ENCODE measurements around the gene CDK5RAP1. TPM values are rescaled to one million over a fixed set of nuclear protein-coding genes. Genes with fewer than 3 reads are reported as not detected.

The CDK5RAP1 gene
- polyA plus RNA-seq, 2 of the 4 experiments (the other 2 are of a cell fraction): 39.6 to 39.7 TPM

DNA sequence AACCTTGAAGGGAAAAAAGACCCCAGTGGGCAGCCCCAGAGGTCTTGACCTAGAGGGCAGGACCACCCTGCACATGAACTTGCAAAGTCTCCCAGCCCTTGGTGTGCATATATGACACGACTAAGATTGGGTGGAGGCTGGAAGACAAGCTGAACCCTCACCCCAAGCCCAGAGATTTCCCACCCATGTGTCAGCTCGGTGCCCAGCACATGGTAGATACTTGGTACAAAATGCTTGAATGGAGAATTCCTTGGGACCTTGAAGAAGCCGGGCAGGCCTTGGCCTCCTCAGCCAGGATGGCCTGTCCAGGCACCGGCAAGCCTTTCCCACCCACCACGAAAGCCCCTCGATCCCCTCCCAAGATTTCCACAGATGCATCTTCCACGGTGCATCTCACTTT is 67.7 kb downstream of the CDK5RAP1 start:
- TF ChIP-seq NPAS2 (CRISPR knock-in tag; IDR thresholded peaks at IDR 0.05; ENCODE audit: borderline replicate concordance) (no peak), GATA3 (IDR thresholded peaks at IDR 0.05; ENCODE audit: borderline replicate concordance) (no peak)
- ATAC-seq (no peak), DNase-seq (ENCODE audit: low read depth in 1 of 2, low spot score in 1 of 2) (no peak), FAIRE-seq (no peak)
- CTCF ChIA-PET: interaction anchor here (0.6 kb wide), 1 partner anchor 131 kb away, joined by 3 read pairs; no protein-coding TSS in a partner anchor
- H3K27ac ChIP-seq: no peak overlapping the region
- no peak overlapping the region for H3K4me2 ChIP-seq
- no peaks in the 10 kb centered on the region for H3K9me3 ChIP-seq
- POLR2A ChIA-PET: no interaction called here
- H3K4me1 ChIP-seq: no peaks in the 10 kb centered on the region
- WGBS (ENCODE audit: missing lambda C conversion rate): 60% methylated on average over 7 of the region's 7 CpGs
- H3K4me3 ChIP-seq: no peak overlapping the region

DNA sequence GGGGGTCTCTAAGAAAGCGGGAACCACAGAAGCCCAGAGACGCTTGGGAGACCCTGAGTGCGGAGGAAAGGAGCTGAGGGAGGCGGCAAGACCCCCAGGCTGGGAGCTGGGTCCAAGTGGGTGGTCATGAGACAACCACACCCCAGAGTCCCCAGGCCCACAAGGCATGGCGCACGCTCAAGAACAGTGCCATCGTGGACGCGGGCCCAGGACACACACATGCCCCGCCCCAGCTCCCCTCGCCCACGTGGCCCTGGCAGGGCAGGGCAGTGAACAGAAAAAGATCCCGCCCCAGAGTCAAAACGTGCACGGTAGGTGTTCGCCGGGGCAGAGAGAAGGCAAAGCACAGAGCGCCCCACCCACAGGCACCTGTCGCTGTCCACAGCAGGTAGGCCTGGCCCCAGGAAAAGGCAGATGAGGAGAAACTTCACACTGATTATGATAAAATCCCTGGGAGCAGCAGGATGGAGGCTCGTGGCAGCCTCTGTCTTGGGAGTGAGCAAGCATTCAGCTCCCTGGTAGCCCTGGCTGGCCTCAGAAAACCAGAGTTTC is 68.3 kb downstream of the CDK5RAP1 start:
- ATAC-seq: 0 out of 6 replicates have a peak, but pooled peaks of 1 of the 2 experiments have one; percentile 22
- 48% methylated on average over 20 of the region's 20 CpGs for WGBS (ENCODE audit: missing lambda C conversion rate)
- Histone ChIP-seq H3K4me3 (no peak overlapping the region), H3K9me3 (no peaks in the 10 kb centered on the region), H3K4me1 (no peaks in the 10 kb centered on the region), H3K4me2 (no peak overlapping the region), H3K27ac (no peak overlapping the region)
- ChIA-PET POLR2A (no interaction called here), CTCF (no interaction called here)
- no peak for DNase-seq (ENCODE audit: low read depth in 1 of 2, low spot score in 1 of 2)
- FAIRE-seq: no peak
- no peak for TF ChIP-seq FOSL2 (IDR thresholded peaks at IDR 0.05)
- no peak for TF ChIP-seq FOSL2 (CRISPR knock-in tag; IDR thresholded peaks at IDR 0.05)
- TF ChIP-seq, protein P1, sequence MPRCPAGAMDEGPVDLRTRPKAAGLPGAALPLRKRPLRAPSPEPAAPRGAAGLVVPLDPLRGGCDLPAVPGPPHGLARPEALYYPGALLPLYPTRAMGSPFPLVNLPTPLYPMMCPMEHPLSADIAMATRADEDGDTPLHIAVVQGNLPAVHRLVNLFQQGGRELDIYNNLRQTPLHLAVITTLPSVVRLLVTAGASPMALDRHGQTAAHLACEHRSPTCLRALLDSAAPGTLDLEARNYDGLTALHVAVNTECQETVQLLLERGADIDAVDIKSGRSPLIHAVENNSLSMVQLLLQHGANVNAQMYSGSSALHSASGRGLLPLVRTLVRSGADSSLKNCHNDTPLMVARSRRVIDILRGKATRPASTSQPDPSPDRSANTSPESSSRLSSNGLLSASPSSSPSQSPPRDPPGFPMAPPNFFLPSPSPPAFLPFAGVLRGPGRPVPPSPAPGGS (IDR thresholded peaks at IDR 0.05): no peak
- TF ChIP-seq CHD4 (IDR thresholded peaks at IDR 0.05; ENCODE audit: borderline replicate concordance): no peak
- TF ChIP-seq EHMT2 (IDR thresholded peaks at IDR 0.05; ENCODE audit: low read depth): no peak
- TF ChIP-seq FOSB (CRISPR knock-in tag; IDR thresholded peaks at IDR 0.05): no peak
- no peak for TF ChIP-seq POLR2A (IDR thresholded peaks at IDR 0.05; ENCODE audit: low read length)
- TF ChIP-seq NR3C1 (IDR thresholded peaks at IDR 0.05): no peak
- TF ChIP-seq ZNF302 (CRISPR knock-in tag; IDR thresholded peaks at IDR 0.05): no peak
- no peak for TF ChIP-seq RNF2 (IDR thresholded peaks at IDR 0.05; ENCODE audit: borderline replicate concordance, low read depth)
- TF ChIP-seq, protein P2, sequence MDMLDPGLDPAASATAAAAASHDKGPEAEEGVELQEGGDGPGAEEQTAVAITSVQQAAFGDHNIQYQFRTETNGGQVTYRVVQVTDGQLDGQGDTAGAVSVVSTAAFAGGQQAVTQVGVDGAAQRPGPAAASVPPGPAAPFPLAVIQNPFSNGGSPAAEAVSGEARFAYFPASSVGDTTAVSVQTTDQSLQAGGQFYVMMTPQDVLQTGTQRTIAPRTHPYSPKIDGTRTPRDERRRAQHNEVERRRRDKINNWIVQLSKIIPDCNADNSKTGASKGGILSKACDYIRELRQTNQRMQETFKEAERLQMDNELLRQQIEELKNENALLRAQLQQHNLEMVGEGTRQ (IDR thresholded peaks at IDR 0.05): no peak
- TF ChIP-seq, protein P3, sequence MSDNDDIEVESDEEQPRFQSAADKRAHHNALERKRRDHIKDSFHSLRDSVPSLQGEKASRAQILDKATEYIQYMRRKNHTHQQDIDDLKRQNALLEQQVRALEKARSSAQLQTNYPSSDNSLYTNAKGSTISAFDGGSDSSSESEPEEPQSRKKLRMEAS (IDR thresholded peaks at IDR 0.05): no peak
- TF ChIP-seq HOXA7 (CRISPR knock-in tag; IDR thresholded peaks at IDR 0.05): no peak
- TF ChIP-seq NPAS2 (CRISPR knock-in tag; IDR thresholded peaks at IDR 0.05; ENCODE audit: borderline replicate concordance): no peak
- no peak for TF ChIP-seq KDM1A (IDR thresholded peaks at IDR 0.05; ENCODE audit: low read depth)
- no peak for TF ChIP-seq POLR2AphosphoS2 (conservative IDR thresholded peaks at IDR 0.05; ENCODE audit: low read length)
- no peak for TF ChIP-seq RFX5 (IDR thresholded peaks at IDR 0.05)
- no peak for TF ChIP-seq KDM5A (IDR thresholded peaks at IDR 0.05)

DNA sequence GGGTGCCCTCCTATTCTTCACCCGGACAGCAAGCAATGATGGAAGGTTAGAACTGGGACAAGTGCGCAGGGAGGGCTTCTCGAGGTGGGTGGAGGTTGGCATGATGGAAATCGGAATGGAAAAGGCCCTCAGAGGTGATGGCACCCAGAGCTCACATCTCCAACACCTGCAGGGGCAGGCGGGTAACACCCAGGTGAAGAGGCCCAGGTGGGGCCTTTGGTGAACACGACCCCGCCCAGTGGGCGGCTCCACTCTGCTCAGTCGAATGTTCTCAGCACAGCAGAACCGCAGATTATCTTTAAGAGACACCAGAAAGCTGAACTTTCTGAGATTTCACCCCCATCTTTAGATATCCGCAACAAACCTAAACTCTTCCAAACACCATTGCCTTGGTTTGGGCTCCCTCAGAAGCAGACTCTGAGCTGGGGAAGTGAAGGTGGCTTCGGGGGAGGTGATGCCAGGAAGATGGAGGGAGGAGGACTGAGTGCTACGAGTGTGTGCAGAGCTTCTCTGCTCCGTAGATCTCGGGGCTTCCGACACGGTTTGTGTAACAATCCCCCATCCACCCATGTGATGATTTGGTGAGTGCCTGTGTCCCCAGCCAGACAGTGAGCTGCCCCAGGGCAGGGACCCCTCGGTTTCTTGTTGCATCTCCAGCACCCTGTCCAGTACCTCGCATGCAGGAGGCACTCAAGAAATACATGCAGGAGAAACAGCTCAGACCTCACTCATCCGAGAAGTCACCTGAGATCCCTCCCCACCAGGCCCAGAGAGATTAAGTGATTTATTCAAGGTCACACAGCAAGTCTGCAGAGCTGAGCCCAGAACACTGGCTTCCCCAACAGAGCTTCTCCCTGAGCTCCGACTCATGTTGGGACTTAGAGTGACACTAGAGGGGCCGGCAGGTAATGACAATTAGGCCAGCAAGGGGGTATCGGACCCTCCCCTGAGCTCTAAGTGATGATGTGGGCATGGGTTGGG is 72.9 kb downstream of the CDK5RAP1 start:
- 54% methylated on average over 23 of the region's 23 CpGs for WGBS (ENCODE audit: missing lambda C conversion rate)
- Histone ChIP-seq H3K27ac (no peak overlapping the region), H3K4me3 (no peak overlapping the region), H3K9me3 (no peaks in the 10 kb centered on the region), H3K4me1 (no peaks in the 10 kb centered on the region), H3K4me2 (no peak overlapping the region)
- ChIA-PET POLR2A (no interaction called here), CTCF (interaction anchor here (0.5 kb wide), 1 partner anchor 157 kb away, joined by 3 read pairs; no protein-coding TSS in a partner anchor)
- no peak for ATAC-seq
- TF ChIP-seq EHMT2 (IDR thresholded peaks at IDR 0.05; ENCODE audit: low read depth): no peak
- TF ChIP-seq EP300 (IDR thresholded peaks at IDR 0.05): no peak
- TF ChIP-seq NFE2L2 (conservative IDR thresholded peaks at IDR 0.05; ENCODE audit: low read length): no peak
- TF ChIP-seq MYC (IDR thresholded peaks at IDR 0.05; ENCODE audit: borderline replicate concordance, low read length): no peak
- no peak for TF ChIP-seq HOXA7 (CRISPR knock-in tag; IDR thresholded peaks at IDR 0.05)
- no peak for TF ChIP-seq ZC3H11A (IDR thresholded peaks at IDR 0.05)
- no peak for TF ChIP-seq CHD2 (IDR thresholded peaks at IDR 0.05; ENCODE audit: low read length, partially characterized antibody)
- no peak for DNase-seq (ENCODE audit: low read depth in 1 of 2, low spot score in 1 of 2)
- no peak for FAIRE-seq
